Measurements from ENCODE around the gene SNORC. TPM values are rescaled to one million over a fixed set of nuclear protein-coding genes. Genes with fewer than 3 reads are reported as not detected.

SNORC gene
- total RNA-seq, 1 experiment from 2014 or later = 2.8 TPM

DNA sequence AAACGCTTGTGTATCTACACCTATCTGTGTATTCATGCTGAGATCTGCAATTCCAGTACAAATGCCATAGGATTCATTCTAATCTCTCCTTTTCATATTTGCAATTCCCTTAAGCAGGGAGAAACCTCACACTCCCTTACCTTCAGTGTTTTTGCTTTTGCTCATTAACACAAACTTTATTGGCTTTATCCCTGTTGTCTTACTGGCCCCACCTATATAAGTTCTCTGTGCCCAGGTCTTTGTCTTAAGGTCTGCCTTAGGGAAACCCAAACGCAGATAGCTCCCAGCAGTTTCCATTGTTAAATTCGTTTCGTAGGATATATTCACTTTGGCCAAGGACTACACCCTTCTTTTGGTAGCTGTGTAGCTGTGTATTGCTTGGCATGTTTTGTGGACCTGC is 4.0 kb upstream of the SNORC start:
- no peak for DNase-seq (ENCODE audit: extremely low read depth, low read depth)

DNA sequence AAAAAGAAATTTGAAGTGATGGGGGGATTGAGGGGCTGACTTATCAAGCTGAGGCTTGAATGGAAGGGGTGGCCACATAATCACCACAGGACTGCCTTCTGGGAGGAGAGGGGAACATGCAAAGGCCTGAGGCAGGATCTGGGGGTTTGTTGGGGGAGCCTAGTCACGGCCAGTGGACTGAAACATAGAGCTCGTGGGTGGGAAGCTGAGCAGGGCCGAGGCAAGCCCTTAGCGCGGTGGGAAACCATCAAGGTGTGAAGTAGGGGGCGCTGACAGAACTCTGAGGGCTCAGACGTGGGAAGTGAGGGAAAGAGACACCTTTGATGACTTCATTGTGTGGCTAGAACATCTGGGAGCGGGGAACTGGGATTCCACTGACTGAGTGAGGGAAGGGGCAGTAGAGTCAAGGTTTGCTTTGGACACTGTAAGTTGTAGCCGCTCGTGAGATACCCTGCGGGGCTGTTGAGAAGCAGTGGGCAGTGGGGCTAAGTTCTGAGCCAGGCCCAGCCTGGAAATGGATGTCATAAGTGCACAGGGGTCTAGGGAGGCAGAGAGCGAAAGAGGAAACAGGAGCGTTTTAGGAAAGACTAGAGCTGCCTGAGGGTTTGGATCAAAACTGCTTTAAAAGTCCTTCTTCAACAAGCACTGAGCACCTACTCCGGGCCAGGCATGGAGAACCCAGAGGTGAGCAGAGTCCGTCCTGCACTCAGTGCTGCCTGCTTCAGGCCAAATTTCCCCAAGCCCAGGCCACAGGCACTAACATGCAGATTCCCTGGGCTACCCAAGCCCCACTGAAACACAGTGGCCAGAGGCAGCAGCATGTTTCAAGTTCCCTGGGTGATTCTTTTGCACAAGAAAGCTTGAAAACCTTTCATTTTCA is 686 bp upstream of the SNORC start:
- no peak for DNase-seq (ENCODE audit: extremely low read depth, low read depth)

- no peak for DNase-seq (ENCODE audit: extremely low read depth, low read depth)
Measured at GRCh38 chr2:232870766-232871371, 805 bp downstream of the SNORC start.

GRCh38 chr2:232871418-232871834 is 1.4 kb downstream of the SNORC start:
- DNase-seq (ENCODE audit: extremely low read depth, low read depth) = no peak

DNA sequence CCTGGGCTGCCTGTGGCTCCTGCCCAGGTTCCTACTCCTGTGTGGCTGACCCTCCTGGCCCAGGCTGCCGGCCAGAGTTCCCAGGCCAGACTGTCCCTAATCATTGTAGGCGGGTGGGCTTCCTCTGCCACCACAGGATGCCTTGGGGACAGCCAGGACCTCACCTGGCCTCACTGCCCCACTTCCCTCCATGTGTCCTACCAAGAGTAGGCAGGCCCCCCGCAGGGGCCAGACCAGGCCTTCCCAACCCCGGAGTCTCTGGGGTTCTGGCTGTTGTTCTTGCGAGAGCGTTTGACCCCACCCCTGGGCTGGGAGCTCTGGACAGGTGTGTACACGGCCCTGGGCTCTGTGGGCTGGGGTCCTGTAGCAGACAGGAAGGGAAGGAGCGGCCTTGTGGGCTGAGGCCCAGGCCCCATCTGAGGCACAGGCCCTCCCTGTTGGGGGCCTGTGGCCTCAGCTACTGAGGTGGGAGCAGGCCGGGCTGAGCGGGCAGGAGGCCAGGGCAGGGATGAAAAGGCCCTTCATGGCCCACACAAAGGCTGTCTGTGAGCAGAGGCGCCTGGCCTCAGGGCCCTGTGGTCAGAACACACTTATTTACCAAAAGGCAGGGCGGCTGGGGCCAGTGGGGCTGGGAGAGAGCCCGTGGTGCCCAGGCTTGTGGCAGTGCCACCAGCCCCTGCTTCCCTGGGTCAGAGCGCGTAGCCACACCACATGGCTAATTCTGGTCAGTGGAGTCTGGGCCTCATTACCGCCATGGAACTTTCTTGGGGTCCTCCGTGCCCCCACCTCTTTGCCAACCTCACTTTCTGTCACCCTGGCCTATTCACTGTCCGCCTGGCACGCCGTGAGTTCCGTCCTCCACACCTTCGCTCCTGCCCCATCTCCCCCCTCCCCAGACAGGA is 2.0 kb downstream of the SNORC start:
- no peak for DNase-seq (ENCODE audit: extremely low read depth, low read depth)

GRCh38 chr2:232872826-232873225 is 2.8 kb downstream of the SNORC start:
- DNase-seq (ENCODE audit: extremely low read depth, low read depth) = no peak

GRCh38 chr2:232873292-232873908 is 3.3 kb downstream of the SNORC start:
- no peak for DNase-seq (ENCODE audit: extremely low read depth, low read depth)

DNA sequence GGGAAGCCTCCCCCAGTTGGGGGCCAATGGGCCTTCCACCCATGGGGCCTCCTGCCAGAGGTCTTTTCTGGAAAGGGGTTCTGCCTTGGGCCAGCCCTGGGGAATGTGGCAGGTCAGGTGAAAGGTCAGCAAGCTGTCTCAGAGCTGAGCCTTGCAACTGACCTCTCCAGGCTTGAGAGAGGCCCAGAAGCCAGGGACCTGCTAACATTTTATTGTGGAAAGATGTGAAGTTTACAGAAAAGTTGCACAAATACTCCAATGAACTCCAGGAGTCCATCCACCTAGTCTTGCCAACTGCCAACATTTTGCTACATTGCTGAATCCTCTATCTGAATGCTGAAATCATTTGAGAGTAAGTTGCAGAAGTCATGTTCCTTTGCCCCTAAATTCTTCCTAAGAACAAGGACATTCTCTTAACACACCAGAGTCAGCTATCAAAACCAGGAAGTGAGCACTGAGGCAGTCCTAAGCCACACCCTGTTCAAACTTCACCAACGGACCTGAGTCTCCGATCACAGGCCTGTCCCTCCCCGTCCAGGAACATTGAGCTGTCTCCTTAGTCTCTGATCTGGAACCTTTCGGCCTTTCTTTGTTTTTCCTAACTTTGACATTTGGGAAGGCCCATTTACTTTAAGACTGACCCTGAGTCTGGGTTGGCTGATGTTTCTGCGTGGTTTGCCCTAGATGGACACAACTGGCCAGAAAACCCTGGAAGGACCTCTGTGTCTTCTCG is 4.0 kb downstream of the SNORC start:
- DNase-seq (ENCODE audit: extremely low read depth, low read depth) = no peak

DNA sequence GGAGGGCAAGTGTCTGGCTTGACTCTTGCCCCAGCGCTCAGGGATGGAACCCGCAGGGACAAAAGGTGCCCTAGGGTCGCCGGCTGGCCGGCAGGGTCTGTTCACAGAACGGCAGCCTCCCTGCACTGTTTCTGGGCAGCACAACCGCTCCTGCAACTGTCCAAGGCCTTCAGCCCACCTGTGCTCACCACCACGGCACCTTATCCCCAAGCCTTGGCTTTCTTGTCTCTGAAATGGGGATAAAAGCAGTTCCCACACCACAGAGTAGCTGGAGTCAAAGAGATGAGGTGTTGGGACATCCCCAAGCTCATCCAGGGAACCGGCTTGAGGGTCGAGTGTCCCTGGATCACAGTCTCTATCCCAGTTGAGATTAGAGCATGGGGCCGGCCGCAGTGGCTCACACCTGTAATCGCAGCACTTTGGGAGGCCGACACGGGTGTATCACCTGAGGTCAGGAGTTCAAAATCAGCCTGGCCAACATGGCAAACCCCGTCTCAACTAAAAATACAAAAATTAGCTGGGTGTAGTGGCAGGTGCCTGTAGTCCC is 4.7 kb downstream of the SNORC start:
- DNase-seq (ENCODE audit: extremely low read depth, low read depth) = no peak

DNA sequence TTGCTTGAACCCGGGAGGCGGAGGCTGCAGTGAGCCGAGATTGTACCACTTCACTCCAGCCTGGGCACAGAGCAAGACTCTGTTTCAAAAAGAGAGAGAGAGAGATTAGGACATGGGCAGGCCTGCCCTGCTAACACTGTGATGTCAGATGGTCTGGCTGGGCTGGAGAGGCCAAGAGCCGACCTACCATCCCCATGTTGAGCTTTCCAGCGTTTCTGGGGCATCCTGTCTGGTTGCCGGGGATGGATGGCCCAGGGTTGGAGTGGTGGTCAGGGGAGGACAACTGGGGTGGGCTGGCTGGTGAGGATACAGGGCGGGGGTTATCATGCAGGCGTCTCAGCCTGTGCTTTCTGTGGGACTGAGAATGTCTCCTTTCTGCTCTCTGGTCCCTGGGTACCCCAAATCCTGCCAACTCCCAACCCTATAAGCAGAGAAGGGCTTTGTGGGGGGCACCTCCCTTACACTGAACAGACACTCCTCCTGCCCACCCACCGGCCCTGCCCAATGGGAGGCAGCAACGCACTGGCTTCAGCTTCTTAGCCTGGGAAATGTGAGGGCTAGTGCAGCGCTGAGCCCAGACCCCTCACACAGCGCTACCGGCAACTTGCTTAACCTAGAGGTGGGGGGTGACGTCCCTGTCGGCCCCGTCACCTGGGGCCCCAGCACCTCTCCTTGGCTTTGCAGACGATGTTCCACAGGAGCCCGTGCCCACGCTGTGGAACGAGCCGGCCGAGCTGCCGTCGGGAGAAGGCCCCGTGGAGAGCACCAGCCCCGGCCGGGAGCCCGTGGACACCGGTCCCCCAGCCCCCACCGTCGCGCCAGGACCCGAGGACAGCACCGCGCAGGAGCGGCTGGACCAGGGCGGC is 5.4 kb downstream of the SNORC start:
- no peak for DNase-seq (ENCODE audit: extremely low read depth, low read depth)

DNA sequence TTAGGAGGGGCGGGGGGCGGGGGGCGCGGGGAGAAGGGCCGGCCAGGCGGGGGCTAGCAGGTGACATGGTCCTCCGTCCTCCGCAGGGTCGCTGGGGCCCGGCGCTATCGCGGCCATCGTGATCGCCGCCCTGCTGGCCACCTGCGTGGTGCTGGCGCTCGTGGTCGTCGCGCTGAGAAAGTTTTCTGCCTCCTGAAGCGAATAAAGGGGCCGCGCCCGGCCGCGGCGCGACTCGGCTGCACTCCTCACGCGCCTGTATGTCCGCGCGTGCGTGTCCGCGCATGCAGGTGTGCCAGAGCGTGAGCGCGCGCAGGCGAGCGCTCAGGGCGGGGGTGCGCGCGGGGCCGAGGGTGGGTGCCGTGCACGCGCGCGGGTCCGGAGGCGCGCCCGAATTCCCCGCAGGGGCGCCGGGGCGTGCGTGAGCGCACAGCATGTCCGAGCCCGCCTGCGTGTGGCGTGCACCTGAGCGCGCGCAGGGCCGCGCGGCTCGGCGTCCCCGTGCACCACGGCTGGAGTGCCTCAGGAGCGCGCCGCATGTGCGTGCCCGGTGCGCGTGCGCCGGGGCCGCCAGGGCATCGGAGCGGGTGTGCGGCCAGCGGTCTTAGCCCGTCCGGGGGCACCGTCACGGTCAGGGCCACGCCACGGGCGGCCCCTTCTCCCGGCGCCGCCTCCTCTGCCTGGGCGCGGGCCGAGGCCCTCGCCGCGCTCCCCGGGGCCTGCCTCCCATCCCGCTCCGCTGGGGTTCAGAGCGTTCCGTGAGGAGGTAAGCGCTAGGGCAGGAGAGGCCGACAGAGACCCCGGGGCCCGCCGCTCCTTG is 6.3 kb downstream of the SNORC start:
- peak; percentile 9 for DNase-seq (ENCODE audit: extremely low read depth, low read depth)

- no peak for DNase-seq (ENCODE audit: extremely low read depth, low read depth)
Measured at GRCh38 chr2:232876978-232877441, 6.9 kb downstream of the SNORC start.

- DNase-seq (ENCODE audit: extremely low read depth, low read depth) = no peak
Measured at GRCh38 chr2:232877940-232878511, 8.0 kb downstream of the SNORC start.

DNA sequence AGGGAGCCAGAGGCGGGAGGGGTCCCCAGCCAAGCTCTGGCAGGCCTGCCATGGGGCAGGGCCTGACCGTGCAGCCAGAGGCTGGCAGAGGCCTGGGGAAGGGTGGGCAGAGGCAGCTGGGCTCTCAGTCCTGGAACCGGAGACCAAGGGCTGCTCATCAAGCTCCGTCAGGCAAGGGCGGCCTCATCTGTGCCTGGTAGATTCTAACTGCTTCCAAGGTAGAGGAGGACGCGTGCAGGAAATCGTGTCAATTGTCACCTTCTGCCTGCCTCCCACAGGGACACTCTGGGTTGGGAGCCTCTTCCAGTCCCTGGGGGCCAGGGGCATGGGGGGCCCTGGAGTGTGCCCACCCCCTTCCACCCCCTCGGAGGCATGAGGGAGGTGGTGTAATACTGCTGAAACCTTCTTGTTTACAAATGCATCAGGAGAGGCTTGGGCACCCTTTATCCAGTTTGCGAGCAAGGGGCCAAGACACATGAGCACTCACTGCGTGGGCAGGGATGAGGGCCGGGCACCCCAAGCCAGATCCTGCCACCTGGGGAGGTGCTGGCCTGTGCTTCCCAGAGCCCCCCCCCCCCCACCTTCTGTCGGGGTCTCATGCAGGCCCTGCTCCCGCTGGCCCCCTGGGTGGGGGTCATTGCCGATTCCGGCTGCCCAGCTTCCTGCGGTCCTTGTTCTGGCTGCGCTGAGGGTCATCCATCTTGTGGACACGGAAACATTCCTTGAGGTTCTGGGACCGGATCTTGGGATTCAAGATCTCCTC is 9.0 kb downstream of the SNORC start:
- no peak for DNase-seq (ENCODE audit: extremely low read depth, low read depth)

DNA sequence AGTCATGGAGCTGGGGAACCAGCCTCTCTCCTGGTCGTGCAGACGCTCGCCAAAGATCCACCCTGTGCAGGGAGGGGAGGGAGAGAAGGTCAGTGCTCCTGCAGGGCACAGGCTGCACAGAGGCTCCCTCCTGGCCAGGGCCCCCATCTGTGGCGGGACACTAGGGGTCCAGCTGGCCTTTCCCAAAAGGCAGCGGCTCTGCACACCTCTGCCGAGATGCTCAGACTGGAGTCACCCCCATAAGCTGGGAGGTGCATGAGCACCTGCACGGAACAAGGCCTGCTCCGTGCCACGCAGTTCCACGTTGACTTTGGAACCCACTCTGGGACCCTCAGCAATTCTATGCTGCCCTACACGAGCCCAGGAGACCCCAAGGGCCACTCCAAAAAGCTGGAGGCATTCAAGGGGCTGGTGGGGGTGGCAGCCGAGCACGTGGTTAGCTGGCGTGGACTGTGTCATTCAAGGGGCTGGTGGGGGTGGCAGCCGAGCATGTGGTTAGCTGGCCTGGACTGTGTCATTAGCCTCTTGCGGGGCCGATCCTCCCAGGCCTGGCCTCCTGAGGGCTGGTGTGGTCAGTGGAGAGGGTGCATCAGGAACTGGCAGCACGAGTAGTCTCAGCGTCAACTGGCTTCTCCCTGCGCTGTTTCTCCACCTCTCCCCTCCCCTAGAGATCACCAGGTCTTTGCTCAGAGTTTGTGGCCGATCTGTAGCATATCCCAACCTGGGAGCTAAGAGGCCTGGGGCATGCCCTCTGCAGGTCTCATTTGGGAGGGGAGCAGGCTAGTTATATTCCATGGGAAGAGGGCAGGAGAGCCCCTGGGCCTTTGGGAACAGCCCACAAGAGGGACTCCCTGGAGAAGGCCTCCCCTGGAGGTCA is 9.8 kb downstream of the SNORC start:
- DNase-seq (ENCODE audit: extremely low read depth, low read depth) = no peak
